GM21786 (cell line): ENCODE data around the gene ASPG.
"Not testable (repeated sequence)": the region's sequence is repeated elsewhere in the genome, so short reads cannot be mapped to it uniquely, and the experiment has no call there.

Experiments used
- ATAC-seq: cut with Tn5 transposase; IDR thresholded peaks from one replicate; pipeline ENCODE4 v1.9.1; 2021; ENCODE audit not compliant: unreplicated experiment

Gene ASPG

DNA sequence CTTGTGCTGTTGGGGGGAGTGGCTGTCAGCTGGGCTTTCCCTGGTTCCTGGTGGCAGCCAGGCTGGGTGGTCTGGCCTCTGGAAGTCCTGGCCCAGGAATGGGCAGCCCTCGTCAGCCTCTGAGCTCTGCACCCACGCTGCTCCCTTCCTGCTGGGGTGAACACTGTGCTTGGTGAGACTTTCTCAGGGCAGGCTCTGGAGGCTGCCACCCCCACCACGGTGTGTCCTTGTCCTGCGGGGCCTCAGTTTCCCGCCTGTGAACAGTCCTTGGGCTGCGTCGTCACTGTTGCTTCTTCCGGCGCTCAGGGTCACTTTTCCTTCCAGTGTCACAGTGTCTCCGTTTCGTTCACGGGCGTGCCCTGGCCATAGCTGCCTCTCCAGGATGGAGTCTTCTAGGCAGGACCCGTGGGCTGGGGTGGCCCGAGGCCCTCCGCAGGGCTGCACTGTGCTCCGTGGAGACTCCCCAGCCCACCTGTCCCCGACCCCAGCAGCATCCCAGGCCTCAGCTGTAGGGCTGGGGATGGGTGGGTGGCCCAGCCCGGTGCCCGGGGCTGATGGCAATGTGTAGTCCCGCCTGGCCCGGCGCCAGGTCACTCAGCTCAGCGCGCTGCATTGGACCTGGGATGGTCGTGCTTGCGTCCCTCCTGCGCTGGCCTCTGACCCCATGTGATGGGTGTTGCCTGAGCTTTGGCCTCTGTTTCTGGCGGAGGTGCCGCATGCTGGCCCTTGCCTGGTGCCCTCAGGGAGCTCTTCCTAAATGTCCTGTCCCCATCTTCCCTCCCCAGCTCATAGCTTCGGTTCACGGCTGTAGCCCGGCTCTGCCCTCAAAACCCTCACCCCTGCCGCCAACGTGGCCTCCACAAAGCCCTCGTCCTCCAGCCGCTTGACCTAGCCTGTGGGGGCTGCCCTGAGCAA, 59.7 kb downstream of the ASPG start:
- ATAC-seq: no peak

DNA sequence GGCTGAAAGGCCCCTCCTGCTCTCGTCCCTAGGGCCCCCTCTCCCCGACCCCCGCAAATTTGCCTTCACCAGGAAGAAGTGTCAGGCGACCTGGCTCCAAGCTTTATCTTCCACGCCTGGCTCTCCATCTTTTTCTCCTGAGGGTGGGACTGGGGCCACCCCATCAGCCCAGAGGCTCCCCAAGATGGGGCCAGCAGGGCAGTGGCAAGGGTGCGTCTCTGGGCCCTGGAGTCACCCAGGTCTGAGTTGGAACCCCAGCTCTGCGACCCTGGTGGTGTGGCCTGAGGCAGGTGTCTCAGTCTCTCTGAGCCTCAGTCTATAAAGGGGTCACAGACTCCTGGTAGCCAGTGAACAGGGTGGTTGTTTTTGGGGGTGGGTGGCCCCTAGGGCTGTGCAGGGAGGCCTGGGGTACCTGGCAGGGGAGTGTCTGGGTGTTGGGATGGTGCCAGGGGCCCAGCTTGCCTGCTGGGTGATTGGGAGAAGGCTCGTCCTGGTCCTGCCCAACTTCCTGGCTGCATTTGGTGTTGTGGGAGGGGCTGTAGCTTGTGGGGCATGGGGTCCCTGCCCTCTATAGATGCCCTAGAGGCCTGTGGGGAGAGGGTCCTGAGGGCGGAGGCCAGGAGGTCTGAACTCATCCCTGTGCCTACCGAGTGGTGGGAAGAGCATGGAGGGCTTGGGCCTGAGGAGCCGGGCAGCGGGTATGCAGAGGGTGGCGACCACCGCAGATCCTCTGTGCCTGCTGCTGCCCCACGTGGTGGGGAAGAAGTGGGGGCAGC, 60.5 kb downstream of the ASPG start:
- no peak for ATAC-seq

DNA sequence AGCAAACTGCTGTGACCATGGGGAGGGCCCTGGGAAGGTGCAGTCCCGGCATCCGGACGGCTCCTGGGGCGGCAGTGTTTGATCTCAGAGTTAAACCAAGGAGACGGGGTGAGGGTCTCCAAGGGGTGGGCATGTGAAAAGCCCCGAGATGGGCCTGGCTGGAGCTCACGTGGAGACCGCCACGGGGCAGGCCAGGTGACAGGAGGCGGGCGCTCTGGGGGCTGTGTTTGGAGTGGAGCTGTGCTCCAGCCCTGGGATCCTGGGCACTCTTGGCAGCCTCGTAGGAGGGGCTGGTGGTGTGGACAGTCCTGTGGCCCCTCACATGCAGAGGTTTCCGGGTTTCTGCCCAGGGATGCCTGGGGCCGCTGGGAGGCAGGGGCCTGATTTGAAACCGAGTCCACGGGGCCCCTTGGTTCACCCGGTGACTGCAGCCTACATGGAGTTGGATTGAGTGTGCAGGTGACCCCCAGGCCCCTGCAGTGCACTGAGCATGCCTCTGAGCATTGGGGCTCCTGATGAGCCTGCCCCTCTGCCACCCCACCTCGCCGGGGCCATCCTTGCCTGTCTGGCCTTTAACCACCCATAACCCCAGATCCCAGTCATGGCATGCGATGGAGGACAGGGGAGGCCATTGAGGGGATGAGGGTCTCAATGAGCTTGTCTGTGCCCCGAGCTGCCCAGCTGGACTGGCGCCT, 61.3 kb downstream of the ASPG start:
- no peak for ATAC-seq

DNA sequence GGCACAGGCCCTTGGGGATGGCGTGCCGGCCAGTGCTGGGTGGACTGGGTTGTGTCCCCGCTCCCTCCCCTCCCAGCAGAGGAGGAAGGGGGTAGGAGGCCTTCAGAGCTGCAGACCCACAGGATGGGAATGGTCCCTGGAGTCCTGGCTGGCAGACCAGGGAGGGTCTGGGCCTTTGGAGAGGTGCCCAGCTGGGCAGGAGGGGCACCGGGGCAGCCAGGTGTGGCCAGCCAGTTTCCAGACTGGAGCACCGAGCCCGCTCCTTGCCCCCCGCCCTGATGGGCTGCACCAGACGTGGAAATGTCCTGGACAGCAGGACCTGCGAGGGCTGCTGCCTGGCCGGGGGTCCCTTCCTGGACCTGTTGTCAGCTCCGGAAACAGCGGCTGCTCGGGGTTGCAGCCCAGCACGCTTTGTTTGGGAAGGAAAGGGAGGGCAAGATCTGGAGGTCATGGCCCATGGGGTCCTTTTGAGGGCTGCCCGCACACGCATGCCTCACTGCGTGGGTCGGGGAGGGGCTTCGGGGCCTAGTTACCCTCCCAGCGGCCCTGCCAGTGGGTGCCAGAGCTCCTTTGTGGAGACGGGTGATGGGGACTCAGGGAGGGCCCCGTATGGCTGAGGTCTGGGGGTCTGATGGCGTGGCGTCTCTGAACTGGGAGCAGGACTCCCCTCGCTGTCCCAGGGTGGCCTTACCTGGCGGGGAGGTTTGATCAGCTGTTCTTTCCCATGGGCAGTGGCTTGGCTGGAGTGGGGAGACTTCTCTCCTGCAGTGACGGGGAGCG, 62.0 kb downstream of the ASPG start:
- ATAC-seq: no peak

DNA sequence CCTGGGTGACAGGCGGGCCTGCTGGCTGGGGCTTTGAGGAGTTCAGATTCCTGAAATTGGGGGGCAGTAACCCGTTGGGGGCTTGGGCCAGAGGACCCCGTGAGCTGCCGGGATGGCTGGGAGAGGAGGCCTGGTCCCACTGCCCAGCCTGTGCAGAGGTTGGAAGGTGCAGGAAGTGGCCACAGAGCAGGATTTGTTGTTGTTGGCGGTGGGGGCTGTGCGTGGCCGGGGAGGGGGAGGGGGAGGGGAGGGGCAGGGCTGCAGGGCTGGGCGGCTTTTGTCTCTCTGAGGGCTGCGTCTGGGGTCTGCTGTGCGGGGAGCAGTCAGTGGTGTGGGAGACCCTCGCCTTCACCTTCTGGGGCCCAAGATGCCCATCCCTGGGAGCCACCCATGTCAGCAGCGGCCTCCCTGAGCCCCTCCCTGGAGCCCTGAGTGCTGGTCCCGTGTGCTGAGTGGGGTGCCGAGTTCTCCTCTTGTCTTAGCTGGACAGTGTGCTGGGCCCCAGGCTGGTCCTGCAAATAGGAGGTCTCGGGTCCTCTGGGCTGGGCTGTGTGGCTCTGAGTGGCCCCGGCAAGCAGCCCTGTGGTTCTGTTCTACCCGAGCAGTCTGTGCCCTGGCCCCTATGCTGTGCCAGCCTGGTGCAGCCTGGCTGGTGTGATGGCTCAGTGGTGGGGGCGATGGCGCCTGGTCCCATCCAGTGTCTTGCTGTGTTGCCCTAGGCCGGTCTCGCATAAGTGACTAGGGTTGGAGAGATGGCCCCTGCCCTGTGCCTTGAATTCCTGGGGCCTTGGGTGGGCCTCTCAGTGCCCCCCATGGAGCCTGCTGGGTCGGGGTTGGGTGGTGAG, 63.2 kb downstream of the ASPG start:
- no peak for ATAC-seq

DNA sequence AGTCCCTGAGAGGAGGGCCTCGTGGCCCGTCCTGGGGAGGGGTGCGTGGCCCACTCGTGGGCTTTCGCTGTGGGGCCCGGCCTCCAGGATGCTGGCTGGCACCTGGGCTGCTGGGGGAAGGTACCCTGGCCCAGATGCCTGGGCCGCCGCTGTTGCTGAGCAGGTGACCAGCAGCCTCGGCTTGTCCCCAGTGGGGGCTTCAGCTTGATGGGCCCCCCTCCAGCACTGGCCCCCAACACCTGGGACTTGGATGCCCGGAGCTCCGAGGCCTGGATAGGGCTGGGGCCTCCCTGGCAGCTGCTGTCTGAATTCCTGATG, 63.7 kb downstream of the ASPG start:
- ATAC-seq: no peak

GRCh38 chr14:104149617-104150135, 64.2 kb downstream of the ASPG start:
- ATAC-seq: no peak

- ATAC-seq: no peak
Measured at GRCh38 chr14:104150136-104151025, 64.9 kb downstream of the ASPG start.

- no peak for ATAC-seq
Measured at GRCh38 chr14:104151026-104151381, 65.5 kb downstream of the ASPG start.

GRCh38 chr14:104151566-104152245, 66.2 kb downstream of the ASPG start:
- ATAC-seq: no peak

DNA sequence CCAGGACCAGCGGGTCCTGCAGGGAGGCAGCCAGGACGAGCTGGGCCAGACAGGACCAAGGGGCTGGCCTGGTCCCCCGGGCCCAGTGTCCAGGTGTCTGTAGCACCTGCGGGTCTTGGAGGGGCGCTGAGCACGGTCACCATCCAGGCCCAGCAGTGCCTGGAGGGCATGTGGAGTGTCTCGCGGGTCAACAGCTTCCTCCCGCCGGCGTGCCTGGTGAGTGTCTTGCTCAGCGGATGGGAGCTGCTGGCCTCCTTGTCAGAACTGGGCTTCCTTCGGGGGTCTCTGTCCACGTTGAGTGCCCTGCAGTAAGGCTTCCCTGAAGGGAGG, 66.7 kb downstream of the ASPG start:
- ATAC-seq: no peak

DNA sequence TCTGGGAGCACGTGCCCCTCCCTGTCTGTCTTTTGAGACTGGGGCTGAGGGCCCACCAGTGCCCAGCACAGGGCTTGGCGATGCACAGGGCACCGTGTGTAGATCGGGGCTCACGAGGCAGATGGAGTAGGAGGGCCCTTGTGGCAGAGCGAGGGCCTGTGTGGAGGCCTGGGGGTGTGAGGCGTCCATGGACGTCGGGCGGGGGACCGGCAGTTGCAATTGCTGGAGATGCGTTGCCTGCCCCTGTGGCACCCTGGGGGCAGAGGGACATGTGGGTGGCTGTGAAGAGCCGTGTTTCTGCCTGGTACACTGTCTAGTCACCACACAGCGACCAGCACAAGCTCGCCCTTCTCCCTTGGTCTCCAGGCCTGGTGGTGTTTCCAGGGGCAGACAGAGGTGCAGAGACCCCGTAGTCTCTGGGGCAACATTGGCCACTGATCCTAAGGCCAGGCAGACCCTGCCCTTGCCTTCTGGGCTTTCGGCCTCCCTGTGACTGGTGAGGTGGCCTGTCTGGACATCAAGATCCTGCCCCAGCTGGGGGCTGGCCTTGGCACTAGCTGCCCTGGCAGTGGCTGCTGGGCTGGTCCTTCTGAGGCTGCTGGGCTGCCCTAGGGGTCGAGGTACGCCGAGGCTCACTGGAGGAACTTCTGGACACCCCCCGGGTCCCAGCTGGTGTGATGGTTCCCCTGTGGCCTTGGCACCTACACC, 67.3 kb downstream of the ASPG start:
- ATAC-seq: no peak

DNA sequence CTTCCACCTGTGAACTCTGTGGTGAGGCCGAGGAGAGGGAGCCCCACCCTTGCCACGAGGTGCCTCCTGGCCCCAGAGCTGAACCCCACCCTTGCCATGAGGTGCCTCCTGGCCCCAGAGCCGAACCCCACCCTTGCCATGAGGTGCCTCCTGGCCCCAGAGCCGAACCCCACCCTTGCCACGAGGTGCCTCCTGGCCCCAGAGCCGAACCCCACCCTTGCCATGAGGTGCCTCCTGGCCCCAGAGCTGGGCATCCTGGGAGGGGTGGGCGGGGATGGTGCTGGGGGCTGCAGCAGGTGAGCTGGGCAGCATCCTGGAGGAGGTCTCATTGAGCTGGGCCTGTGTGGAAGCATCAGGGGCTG, 67.9 kb downstream of the ASPG start:
- not testable (repeated sequence) for ATAC-seq

DNA sequence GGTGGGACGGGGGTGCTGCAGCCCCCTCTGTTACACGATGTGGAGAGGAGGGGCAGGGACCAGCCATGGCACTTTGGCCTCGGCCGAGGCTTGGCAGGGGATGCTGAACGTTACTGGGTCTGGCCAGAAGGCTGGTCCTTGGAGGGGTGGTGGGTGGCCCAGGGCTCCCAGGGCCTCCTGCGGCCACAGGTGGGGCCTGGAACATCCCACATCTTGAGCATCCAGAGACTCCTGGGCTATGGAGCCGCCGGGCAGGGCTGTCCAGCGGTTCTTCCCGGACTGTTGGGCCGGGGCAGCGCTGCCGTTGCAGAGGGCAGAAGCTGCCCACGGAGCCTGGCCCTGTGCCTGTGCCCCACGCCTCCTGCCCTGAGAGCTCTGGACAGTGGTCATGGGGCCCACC, 68.7 kb downstream of the ASPG start:
- no peak for ATAC-seq

DNA sequence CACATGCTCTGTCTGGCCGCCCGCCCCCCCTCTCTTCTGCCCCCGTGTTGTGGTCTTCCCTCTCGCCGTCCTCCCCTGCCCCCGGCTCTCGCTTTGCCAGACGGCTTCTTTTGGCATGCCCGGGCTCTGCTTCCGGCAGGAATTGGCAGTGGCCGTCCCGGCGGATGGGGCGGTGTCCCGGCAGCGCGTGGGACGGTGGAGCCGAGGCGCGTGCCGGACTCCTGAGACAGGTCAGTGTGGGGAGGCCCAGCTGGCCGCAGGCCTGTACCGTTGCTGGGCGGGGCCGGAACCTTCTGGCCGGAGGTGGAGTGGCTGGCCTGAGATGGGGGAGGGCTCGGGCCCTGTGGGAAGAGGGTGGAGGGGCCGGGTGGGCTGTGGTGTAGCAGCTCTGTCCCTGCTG, 70.0 kb downstream of the ASPG start:
- no peak for ATAC-seq

GRCh38 chr14:104156142-104156541, 70.6 kb downstream of the ASPG start:
- ATAC-seq: no peak

DNA sequence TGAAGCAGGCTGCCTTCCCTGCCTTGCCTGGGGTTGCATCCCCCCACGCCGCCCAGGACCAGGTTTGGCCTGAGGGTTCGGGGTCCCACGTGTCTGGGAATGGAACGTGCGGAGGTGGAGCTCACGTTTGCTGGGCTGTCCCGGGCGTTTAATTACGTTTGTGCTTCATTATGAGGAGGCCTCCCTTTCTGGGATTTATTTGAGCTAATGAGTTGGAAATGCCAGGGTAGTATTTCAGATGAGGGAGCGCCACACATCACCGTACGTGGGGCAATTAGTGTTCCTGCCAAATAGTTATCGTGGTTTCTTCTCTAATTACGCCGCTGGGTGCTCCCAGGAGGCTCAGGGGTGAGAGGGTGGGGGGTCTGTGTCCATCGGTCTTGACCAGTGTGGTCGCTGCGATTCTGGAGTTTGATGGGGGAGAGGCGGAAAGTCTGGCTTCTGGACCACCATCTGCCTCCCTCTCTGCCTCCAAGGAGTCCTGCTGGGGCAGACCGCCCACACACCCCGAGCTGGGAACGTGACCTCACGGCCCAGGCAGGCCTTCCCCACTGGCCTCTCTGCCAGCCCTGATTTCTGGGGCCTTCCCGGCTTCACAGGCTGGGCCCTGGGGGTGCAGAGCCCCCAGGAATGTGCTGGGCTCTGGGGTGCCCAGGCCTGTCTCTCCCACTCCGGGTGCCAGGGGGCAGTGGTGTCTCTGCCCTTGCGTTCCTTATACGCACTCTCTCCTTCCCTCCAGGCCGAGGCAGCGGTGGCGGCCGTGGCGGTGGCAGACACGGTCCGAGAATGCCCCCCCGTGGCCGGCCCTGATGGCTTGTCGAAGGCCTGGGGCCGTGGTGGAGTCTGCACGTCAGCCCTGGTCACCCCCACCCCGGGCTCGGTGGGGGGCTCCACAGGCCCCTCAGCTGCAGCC, 71.8 kb downstream of the ASPG start:
- no peak for ATAC-seq
